Stimulated activated CD4-positive, alpha-beta T cell treated with anti-CD3 and anti-CD28 coated beads, Interleukin-4, amount 100 ng/mL, for 4 hours (primary cell): ENCODE measurements around the gene AEBP1.

Source experiments
- DNase-seq, 2 experiments: peaks; one replicate each; pipeline ENCODE4 v3.0.0-alpha.2; 2020

AEBP1 gene

DNA sequence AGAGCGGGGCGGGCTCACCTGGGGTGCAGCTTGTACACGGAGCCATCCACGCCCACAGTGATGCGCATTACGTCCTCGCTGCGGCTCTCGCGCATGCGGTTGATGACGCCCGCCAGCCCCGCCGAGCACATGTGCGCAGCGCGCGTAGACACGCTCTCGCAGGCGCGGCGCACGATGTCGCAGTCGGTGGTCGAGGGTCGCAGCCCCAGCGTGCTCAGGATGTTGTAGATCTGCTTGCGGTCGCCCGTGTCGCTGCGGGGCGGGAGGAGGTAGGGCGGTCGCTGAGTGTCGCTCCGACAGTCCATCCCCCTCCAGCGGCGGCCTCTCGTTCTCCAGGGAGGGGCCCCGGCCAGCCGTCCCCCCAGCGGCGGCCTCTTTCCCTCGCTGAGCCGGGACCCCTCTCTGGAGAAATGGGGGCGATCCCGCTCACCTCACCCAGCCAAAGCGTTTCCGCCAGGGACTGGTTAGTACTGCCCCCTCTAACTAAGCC lies 41.4 kb downstream of the AEBP1 start:
- DNase-seq: peak; percentile 61 to 78

DNA sequence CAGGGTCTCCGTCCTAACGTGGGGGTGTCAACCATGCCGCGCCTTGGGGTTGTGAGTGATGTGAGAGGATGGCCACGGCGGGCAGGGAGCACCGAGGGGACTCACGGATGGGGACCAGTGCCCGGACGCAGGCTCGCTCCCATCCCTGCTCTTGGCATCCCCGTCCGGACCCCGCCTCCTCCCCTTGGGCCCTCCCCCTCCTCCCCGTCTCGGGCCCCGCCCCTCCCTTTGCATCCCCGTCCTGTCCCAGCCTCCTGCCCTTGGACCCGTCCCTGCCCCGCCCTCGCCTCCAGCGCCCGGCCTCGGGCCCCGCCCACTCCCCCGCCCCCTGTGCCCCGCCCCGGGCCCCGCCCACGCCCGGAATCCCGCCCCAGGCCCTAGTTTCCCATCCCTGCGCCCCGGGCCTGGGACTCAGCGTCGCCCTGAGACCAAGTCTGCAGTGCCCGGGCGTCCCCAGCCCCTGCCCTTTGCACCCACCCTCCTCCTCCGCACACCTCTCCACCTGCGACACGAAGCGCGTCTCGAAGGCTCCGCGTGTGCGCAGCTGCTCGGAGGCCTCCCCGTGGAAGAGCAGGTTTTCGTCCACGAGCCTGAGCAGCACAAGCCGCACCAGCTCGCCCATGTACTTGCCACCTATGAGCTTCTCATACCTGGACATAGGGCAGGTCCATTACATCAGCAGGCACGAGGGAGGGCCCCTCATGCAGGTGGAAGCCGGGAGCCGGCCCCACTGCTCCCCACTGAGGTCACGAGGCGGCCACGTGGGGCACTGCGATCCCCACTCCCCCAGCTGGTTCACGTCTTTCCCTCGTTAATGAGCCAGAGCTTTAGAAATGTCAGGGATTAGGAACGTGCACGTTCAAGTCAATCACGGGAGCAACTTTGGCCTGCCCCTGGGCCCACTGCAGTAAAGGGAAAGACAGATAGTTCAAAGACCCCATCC lies 42.1 kb downstream of the AEBP1 start:
- peak; percentile 66 to 67 for DNase-seq

DNA sequence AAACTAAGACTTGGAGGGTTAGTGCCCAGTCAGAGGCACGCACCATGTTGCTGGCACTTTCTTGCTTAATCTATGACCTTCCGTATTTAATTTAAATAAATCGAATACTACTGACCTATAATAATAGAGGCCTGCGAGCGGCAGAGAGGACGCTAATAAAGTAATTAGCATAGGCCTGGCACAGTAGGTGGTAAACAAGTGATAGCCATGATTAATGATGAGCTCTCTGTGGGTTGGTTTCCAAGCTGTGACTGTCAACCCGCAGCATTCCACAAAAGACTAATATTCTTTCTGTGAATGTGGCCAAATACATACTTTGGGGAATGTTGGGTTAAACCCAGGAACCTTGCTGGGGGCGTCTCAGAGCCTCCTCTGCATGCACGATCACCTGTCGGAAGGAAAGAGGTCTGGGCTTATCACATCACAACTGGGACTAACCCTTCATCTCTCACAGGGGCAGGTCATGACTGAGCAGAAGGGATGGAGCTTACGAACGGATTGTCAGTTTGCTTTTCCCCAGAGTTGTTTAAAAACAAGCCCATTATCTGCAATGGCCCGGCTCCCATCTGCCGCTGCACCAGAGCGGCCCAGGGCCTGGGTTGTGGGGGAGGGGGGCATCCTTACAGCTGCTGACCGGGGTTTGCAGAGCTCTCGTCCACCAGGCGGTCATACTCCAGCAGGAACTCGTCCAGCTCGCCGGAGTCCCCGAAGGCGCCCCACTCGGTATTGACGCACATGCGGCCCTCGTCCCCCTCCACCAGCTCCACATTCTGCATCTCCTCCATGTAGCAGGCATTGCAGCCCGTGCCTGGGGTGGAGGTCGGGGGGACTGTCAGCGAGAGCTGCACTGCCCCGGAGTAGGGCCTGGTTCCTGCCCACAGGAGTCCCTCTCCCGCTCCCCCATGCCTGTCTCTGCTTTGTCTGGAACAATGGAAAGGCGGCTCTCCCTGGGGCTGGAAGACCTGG lies 43.2 kb downstream of the AEBP1 start:
- DNase-seq: no peak

- DNase-seq: no peak
Measured at GRCh38 chr7:44148166-44148565, 44.0 kb downstream of the AEBP1 start.

DNA sequence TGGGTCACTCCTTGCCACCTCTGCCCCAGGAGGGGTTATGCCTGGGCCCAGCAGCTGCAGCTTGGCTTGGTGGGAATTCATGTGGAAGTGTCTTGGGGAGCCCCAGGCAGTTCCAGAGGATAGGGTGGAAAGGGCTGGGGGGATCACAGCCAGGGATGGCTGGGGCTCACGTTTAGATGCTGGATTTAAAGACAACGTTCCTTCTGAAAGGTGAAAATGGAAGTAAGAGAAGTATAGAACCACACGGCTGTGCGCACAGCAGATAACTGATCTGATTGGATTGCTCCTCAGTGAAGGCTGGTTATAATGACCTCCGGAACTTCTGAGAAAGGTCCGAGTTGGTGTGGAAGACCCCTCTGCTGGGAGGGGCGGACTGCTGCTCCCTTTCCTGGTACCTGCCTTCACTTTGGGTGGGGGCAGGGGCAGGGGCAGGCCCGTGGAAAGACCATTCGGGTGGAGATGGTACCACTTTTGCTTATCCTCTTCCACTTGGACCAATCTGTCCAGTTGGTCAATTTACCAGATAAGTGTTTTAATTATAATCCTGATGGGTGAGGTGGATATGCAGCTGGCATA lies 44.9 kb downstream of the AEBP1 start:
- no peak for DNase-seq

DNA sequence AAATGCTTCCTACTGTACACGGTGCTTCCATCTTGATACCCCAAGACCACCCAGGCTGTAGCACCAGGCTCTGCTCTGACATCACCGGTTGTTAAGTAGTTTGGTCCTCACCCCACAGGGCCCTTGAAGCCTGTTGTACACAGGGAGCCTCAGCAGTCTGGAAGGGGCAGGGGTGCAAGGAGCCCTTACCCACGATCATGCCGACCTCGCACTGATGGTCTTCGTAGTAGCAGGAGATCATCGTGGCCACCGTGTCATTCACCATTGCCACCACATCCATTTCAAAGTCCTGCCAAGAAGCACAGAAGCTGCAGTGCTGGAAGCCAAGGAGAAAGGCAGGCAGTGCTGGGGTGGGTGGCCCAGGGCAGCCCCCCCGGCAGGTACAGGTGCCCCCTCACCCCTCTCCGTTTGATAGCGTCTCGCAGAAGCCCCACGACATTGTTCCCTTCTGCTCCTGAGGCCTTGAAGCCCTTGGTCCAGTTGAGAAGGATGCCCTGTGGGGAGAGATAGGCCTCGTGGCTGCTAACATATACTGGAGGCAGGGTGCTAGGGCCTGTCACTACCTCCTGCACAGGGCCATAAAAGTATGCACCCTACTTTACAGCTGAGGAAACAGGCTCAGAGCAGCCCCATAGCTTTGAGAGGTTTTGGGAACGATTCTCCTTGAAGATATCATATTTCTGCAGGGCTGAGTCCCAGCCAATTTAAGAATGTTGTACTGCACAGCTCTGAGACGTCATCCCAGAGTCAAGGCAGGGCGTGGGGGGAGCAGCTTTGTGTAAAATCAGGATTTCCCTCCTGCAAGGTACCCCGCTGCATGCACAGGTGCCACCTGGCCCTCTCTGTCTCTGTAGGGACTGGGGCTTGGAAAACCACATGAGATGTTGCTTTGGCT lies 45.7 kb downstream of the AEBP1 start:
- no peak for DNase-seq

GRCh38 chr7:44150466-44150832 lies 46.3 kb downstream of the AEBP1 start:
- no peak for DNase-seq

- no peak for DNase-seq
Measured at GRCh38 chr7:44150966-44151941, 47.1 kb downstream of the AEBP1 start.

GRCh38 chr7:44151956-44152355 lies 47.8 kb downstream of the AEBP1 start:
- no peak for DNase-seq

- no peak for DNase-seq
Measured at GRCh38 chr7:44152971-44153947, 49.1 kb downstream of the AEBP1 start.

GRCh38 chr7:44153948-44154335 lies 49.8 kb downstream of the AEBP1 start:
- DNase-seq: no peak

DNA sequence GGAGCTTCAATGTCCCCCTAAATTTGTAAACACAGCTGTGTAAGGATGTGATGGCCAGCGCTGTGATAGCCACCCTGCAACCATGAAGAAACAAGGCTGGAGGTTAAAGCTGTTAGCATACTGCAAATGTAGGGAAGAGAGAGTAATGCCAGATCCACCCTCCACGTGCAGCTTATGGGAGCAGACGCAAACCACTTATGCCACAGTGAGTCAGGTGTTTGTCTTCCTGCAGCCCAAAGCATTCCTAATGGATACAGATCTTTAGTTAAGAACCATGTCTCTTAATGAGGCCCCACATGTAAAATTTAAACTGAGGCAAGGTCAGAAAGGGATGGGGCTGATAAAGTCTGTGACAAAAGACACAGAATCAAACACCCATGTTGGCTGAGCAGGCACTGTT lies 50.6 kb downstream of the AEBP1 start:
- DNase-seq: no peak

DNA sequence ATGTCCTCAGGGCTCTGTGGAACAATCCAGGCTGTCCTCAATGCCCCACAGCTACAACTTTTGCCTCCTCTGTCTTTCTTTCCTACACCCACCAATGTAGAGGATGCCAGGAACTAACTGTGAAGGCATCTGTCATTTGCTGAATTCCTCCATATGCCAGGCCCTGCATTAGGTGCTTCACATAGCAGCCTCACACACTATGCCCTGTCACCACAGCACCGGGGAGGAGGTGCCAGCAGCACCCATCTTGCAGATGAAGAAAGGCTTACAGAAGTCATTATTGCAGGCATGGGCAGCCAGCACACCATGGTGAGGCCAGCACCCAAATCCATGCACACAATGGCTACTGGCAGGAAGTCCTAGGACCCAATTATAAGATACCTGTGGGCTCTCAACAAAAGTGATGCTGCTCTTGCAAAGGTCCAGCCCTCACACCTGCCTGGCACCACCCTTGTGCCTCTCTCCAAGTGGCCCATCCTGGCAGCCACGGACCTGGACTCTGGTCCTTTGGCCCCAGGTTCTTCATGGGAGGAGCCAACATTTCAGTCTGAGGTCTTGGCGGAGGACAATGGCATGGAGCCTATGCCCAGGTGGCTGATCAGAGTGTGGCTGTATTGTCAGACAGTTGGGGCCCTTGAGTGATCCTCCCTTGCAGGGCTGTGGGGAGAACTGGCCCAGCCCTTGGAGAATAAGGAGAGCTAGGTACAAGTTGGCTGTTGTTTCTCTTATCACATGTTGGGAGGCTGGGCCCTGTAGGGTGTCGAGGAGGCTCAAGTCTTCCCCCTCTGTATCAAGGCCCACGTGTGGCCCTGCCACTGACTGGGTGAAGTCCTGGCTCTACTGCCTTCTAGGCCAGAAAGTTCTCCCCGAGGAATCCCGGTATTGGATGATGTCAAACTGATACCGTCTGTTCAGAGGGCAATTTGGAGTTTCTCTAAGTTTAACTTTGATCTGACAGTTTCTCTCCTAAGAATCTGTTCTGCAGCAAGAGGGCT lies 51.3 kb downstream of the AEBP1 start:
- DNase-seq: no peak

DNA sequence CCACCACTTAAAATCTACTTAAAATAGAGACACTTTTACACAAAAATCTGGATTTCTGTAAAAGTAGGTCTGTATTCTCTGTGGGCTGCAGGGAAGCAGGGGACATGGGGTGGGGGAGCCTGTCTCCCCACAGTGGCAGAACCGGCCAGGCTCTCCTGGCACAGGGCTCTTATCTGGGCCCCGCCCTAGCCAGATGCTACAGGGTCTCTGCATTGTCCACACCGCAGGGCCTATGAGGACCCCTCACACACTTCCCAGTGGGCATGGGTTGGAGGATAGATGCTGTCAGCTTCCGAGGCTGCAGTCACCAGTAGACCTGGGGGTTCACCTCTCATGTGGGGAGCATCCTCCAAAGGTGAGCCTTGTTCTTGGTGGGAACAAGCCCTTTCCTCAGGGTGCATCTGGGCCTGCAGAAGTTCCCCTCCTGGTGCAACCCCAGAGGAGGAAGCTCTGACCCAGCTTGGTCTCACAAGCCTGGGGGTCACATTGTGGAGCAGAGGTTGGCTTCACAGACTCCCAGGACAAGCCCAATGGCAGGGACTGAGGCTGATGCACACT lies 52.4 kb downstream of the AEBP1 start:
- DNase-seq: no peak

DNA sequence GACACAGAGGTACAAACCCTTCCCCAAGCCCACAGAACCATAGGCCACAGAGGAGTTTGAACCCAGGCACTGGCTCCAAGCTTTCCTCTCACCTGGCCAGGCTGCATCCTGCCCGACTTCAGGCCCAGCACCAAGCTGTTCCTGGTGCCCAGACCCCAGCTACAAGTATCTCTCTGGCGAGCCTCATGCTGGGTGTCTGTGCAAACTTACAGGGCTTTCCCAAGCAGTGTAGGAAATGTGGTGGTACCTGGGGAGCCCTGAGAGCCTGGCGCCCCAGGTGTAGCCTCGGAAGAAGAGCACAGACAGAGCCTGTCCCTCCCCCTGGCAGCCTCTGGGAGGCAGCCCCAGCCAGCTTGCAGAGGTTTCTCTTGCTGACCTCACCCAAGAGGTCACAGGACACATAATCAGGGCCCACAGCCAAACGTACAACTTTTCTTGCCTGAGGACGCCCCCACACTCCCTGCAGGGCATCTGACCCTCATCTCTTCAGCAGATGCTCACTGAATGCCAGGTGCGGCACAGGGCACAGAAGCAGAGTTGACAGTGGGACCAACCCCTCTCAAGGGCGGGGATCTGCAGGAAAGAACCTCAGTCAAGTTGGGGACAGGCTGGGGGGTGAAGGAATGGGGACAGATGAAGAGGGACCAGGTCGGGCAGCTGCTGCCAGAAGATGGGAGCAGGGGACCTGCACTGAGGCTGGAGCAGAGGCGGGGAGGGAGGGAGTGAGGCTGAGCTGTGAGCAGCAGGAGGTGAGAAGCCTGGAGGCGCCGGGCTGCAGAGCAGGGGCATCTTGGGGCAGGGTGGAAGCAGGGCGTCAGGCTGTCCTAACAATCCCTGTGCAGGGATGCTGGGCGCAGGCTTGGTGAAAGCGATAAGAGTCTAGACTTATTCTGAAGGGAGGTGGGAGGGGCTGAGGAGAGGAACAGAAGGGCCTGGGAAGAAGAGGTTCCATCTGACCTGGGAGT lies 53.3 kb downstream of the AEBP1 start:
- no peak for DNase-seq

DNA sequence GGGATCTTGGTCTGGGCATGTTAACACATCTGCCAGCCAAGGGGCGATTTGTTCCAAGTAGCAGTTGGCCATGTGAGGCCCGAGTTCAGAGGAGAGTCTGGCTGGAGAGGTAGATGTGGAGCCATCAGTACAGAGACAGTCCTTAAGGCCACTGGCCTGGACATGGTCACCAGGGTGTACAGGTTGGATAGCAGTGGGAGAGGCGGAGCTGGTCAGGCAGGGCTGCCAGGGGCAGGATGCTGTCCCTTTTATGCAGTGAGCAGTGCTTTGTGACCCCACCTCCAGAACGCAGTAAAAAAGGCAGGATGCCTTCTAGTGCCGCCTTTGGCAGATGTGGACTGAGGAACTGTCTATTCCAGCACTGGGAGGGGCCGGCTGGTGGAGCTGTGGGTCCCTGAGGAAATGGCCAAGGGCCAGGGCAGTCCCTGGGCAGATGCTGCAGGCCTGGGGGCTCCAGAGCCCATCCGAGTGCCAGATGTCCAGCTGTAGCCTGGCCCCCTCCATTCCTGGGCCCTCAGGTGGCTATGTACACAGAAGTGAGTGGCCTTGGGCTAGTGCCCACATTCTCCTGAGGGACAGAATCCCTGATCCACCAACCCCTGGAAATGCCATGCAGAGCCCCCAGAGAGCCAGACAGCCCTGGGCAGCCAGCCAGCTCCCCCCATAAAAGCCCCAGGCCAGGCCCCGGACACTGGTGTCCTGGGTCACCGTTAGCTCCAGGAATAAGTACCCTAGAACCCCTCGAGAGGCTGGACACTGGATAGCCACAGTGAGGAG lies 54.1 kb downstream of the AEBP1 start:
- no peak for DNase-seq
